SIG-M5 (cell line): ENCODE measurements around the gene TRIM31.

ENCODE experiments used
- DNase-seq: peaks from one replicate; lab custom pipeline; 2025; lab: John Stamatoyannopoulos, UW

Gene TRIM31

GRCh38 chr6:30112402-30112994 is 392 bp downstream of the TRIM31 start:
- no peak for DNase-seq

GRCh38 chr6:30111266-30111856 is 1.5 kb downstream of the TRIM31 start:
- no peak for DNase-seq

- no peak for DNase-seq
Observed at GRCh38 chr6:30104661-30105060, 8.2 kb downstream of the TRIM31 start.

- DNase-seq: no peak
Observed at GRCh38 chr6:30103872-30104179, 9.1 kb downstream of the TRIM31 start.

- DNase-seq: peak; percentile 6
Observed at GRCh38 chr6:30102970-30103871, 9.7 kb downstream of the TRIM31 start.

- no peak for DNase-seq
Observed at GRCh38 chr6:30102414-30102969, 10.4 kb downstream of the TRIM31 start.

- no peak for DNase-seq
Observed at GRCh38 chr6:30101444-30102413, 11.2 kb downstream of the TRIM31 start.

- no peak for DNase-seq
Observed at GRCh38 chr6:30100585-30101443, 12.1 kb downstream of the TRIM31 start.

GRCh38 chr6:30100154-30100553 is 12.7 kb downstream of the TRIM31 start:
- DNase-seq: no peak

- no peak for DNase-seq
Observed at GRCh38 chr6:30097902-30098768, 14.8 kb downstream of the TRIM31 start.

- DNase-seq: no peak
Observed at GRCh38 chr6:30096829-30097228, 16.1 kb downstream of the TRIM31 start.

- no peak for DNase-seq
Observed at GRCh38 chr6:30093951-30094661, 18.8 kb downstream of the TRIM31 start.

GRCh38 chr6:30092852-30093543 is 19.9 kb downstream of the TRIM31 start:
- no peak for DNase-seq

- no peak for DNase-seq
Observed at GRCh38 chr6:30091577-30092381, 21.1 kb downstream of the TRIM31 start.

- no peak for DNase-seq
Observed at GRCh38 chr6:30087876-30088275, 25.0 kb downstream of the TRIM31 start.

GRCh38 chr6:30077218-30077617 is 35.7 kb downstream of the TRIM31 start:
- DNase-seq: no peak
